ENCODE measurements around the gene XCL2.

XCL2 gene

DNA sequence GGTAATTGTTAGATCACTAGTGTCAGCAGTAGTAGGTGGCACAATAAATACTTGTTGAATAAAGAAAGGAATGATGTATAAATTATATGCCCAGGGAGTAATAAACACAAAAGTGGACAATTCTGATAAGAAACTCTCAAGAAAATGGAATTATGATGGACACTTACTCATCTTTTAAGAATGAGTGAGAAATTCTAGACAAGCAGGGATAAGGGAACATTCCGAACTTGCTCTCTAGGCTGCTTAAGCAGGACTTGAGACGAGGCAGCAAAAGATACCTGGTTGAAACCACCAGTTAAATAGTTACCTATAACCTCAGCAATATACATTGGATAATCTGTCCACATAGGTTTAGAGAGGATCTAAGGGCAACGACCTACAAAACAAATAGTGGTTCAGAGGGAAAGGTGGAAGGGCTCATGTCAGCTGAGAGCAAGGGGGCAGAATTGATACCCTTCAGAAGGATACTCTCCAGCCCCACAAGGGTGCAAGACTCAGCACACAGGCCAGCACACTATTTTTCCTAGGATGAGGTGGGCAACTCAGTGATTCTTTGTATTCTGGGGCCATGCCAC is 46.3 kb downstream of the XCL2 start:
- TF ChIP-seq, protein P1, sequence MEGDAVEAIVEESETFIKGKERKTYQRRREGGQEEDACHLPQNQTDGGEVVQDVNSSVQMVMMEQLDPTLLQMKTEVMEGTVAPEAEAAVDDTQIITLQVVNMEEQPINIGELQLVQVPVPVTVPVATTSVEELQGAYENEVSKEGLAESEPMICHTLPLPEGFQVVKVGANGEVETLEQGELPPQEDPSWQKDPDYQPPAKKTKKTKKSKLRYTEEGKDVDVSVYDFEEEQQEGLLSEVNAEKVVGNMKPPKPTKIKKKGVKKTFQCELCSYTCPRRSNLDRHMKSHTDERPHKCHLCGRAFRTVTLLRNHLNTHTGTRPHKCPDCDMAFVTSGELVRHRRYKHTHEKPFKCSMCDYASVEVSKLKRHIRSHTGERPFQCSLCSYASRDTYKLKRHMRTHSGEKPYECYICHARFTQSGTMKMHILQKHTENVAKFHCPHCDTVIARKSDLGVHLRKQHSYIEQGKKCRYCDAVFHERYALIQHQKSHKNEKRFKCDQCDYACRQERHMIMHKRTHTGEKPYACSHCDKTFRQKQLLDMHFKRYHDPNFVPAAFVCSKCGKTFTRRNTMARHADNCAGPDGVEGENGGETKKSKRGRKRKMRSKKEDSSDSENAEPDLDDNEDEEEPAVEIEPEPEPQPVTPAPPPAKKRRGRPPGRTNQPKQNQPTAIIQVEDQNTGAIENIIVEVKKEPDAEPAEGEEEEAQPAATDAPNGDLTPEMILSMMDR (IDR thresholded peaks at IDR 0.05; ENCODE audit: borderline replicate concordance, extremely low read depth, low read length, poor library complexity, severe bottlenecking): no peak
- TF ChIP-seq EZH2 (IDR thresholded peaks at IDR 0.05; ENCODE audit: borderline replicate concordance, low read depth, low read length, severe bottlenecking): no peak
- Histone ChIP-seq H4K20me1 (ENCODE audit: insufficient read depth, low read length) (no peaks in the 10 kb centered on the region), H2AFZ (ENCODE audit: low read depth, low read length) (no peak overlapping the region), H3K4me1 (ENCODE audit: insufficient read depth, low read length) (no peaks in the 10 kb centered on the region), H3K27ac (ENCODE audit: low read length) (no peak overlapping the region), H3K4me3 (ENCODE audit: low read depth in 1 of 2, low read length in 2 of 2) (no peak overlapping the region), H3K79me2 (ENCODE audit: insufficient read depth, low read length) (no peaks in the 10 kb centered on the region), H3K36me3 (ENCODE audit: insufficient read depth, low read length) (no peaks in the 10 kb centered on the region), H3K9ac (ENCODE audit: low read depth, low read length) (no peak overlapping the region), H3K27me3 (ENCODE audit: insufficient read depth, low read length, poor library complexity) (no peaks in the 10 kb centered on the region), H3K9me3 (ENCODE audit: insufficient read depth, low read length, severe bottlenecking) (no peaks in the 10 kb centered on the region), H3K4me2 (ENCODE audit: insufficient read depth, low read length) (no peak overlapping the region)
- no peak for DNase-seq
- no peak for ATAC-seq (ENCODE audit: insufficient read depth, low read depth)

DNA sequence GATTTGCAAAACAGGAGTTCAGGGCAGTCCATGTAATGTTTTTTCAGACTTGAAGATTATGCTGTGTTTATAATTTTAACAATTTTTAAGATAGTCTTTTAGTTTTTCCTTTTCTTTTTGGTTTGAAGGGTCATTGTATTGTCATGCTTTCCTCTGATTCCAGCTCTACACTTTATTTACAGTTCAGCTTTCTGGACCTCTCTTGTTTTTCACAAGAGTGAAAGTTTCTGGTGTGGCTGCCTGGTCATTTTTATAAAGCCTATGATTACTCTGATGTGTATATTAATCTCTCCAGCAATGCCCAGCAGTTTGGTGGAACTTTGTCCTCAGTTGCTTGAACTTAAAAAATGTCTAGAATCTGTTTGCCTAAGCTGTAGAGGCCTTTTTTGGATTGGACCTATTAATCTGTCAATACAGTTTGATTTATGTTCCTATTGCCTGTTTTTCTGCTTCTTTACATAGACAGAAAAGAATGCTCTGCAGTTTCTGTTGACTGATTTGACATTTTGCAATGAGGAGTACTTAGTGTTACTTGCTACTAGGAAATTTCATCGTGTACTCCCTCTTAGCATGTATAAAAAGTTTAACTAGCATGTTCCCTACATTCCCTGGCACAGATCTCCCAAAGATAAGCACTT is 52.2 kb downstream of the XCL2 start:
- H2AFZ ChIP-seq (ENCODE audit: low read depth, low read length): no peak overlapping the region
- ATAC-seq (ENCODE audit: insufficient read depth, low read depth): no peak
- H3K4me1 ChIP-seq (ENCODE audit: insufficient read depth, low read length): peaks cover 6% of the 10 kb centered on the region
- H3K79me2 ChIP-seq (ENCODE audit: insufficient read depth, low read length): no peaks in the 10 kb centered on the region
- H3K9ac ChIP-seq (ENCODE audit: low read depth, low read length): no peak overlapping the region
- H3K36me3 ChIP-seq (ENCODE audit: insufficient read depth, low read length): no peaks in the 10 kb centered on the region
- H4K20me1 ChIP-seq (ENCODE audit: insufficient read depth, low read length): no peaks in the 10 kb centered on the region
- H3K4me3 ChIP-seq (ENCODE audit: low read depth in 1 of 2, low read length in 2 of 2): no peak overlapping the region
- H3K9me3 ChIP-seq (ENCODE audit: insufficient read depth, low read length, severe bottlenecking): no peaks in the 10 kb centered on the region
- H3K27me3 ChIP-seq (ENCODE audit: insufficient read depth, low read length, poor library complexity): no peaks in the 10 kb centered on the region
- no peak for DNase-seq
- TF ChIP-seq, protein P1 (IDR thresholded peaks at IDR 0.05; ENCODE audit: borderline replicate concordance, extremely low read depth, low read length, poor library complexity, severe bottlenecking): no peak
- TF ChIP-seq EZH2 (IDR thresholded peaks at IDR 0.05; ENCODE audit: borderline replicate concordance, low read depth, low read length, severe bottlenecking): no peak
- no peak overlapping the region for H3K4me2 ChIP-seq (ENCODE audit: insufficient read depth, low read length)
- no peak overlapping the region for H3K27ac ChIP-seq (ENCODE audit: low read length)

Measured in DND-41 (cell line).